Keratinocyte (primary cell): ENCODE results near the gene ANKRD10.

Experiments
- EZH2 ChIP-seq: IDR thresholded peaks from one replicate; pipeline ENCODE4 v1.6.1; 2012; ENCODE audit warnings: inconsistent platforms, mild to moderate bottlenecking, low read length, moderate library complexity
- TF ChIP-seq, protein P1 (sequence below), 3 experiments: IDR thresholded peaks in 1 of 3; conservative IDR thresholded peaks in 1 of 3; optimal IDR thresholded peaks in 1 of 3; 2 replicates in 2 of 3; 3 replicates in 1 of 3; pipeline versions ENCODE3 to v1.5.1; 2011; ENCODE audit warnings: low read length in 3 of 3, mild to moderate bottlenecking in 3 of 3, moderate library complexity in 2 of 3, control low read depth in 1 of 3, inconsistent platforms in 1 of 3; ENCODE audit not compliant: insufficient read depth in 2 of 3; ENCODE audit errors: extremely low read depth in 1 of 3

DNA sequence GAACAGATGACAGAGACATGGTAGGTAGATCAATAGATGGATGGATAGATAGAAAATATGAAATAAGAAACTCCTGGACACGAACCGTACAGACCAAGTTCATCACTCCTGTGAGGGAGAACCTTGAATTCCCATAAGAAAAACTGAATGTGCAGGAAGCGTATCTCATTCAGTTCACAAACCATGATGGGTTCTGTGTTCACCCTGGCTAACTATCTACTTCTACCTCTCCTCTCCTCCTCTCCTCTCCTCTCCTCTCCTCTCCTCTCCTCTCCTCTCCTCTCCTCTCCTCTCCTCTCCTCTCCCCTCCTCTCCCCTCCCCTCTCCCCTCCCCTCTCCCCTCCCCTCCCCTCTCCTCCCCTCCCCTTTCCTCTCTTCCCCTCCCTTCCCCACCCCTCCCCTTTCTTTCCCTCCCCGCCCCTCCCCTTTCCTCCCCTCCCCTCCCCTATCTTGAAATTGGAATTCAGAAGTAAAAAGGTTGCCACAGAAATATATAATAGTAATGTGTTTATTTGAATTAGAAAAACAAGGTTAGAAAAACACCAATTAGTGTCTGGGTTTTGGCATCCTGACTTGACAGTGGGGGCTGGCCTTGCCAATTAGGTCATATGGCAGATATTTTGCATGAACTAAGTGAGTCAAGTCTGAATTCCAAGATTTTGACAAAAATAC is 75.9 kb downstream of the ANKRD10 start:
- TF ChIP-seq, protein P1, sequence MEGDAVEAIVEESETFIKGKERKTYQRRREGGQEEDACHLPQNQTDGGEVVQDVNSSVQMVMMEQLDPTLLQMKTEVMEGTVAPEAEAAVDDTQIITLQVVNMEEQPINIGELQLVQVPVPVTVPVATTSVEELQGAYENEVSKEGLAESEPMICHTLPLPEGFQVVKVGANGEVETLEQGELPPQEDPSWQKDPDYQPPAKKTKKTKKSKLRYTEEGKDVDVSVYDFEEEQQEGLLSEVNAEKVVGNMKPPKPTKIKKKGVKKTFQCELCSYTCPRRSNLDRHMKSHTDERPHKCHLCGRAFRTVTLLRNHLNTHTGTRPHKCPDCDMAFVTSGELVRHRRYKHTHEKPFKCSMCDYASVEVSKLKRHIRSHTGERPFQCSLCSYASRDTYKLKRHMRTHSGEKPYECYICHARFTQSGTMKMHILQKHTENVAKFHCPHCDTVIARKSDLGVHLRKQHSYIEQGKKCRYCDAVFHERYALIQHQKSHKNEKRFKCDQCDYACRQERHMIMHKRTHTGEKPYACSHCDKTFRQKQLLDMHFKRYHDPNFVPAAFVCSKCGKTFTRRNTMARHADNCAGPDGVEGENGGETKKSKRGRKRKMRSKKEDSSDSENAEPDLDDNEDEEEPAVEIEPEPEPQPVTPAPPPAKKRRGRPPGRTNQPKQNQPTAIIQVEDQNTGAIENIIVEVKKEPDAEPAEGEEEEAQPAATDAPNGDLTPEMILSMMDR (optimal IDR thresholded peaks at IDR 0.05 in 1 of 3, IDR thresholded peaks at IDR 0.05 in 1 of 3, conservative IDR thresholded peaks at IDR 0.05 in 1 of 3; ENCODE audit: extremely low read depth in 1 of 3, insufficient read depth in 2 of 3, low read length in 3 of 3) = no peak
- TF ChIP-seq EZH2 = no peak
